Stimulated activated CD4-positive, alpha-beta T cell treated with anti-CD3 and anti-CD28 coated beads, Interleukin-12 subunit alpha, Interleukin-12 subunit beta, amount 100 ng/mL, for 24 hours (primary cell): ENCODE results near the gene INS.

Experiments used
- DNase-seq, 2 experiments: peaks; one replicate each; pipeline ENCODE4 v3.0.0-alpha.2; 2020; ENCODE audit warnings: low read depth in 2 of 2

Gene INS

GRCh38 chr11:2160736-2161259 lies at the start of gene INS:
Gene INS (minus strand): TSS chr11:2161209. CDS start chr11:2160971, 238 bp downstream.
- DNase-seq, result no peak

DNA sequence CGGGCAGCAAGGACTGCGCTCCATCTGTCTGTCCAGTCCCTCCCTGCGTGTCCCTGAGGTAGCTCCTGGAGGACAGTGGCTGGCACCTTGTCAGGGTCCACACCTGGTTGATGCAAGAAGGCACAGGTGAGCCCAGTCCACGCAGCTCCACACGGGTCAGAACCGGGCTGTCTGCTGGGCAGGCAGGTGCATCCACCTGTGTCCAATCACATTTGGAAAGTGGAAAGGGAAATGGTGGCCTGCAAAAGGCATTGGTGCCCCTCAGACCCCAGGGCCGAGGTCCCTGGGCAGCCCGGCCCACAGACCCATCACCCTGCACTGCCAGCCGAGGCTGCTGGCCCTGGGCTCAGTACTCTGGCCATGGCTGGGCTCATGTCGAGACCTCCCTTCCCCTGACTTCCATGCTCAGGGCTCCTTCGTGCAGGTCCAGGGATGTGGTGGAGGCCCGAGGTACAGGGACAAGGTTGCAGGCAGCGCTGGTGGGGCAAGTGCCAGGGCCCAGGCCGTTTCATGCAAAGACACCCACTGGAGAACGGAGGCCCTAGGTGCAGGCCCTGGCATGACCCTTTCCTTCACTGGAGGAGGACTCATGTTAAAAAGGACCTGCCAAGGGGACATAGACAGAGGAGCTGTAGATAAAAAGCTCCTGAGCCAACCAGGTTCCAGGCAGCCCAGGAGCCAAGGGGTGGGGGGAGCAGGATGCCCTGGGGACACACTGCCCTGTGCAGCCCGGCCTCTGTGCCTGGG lies 49.5 kb upstream of the INS start:
- DNase-seq, result no peak

- no peak for DNase-seq
These were observed 48.9 kb upstream of the INS start for GRCh38 chr11:2209900-2210321.

DNA sequence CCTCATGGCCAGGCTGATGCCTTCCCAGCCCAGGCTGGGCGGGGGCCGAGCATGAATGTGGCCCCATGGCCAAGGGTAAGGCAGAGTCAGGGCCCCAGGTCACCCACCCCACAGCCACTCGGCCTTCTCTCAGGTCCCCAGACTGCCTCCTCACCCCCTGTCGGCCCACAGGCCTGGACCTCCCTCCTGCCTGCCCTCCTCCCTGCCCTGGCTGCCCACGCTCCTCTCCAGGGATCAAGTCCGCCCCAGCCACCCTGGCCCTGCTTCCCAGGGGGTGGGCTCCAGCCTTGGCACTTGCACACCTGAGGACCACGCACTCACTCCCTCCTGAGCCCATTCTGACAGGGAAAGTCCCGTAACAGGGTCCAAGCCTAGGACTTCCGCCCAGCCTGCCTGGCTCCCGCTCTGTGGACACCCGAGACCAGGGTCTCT lies 48.4 kb upstream of the INS start:
- no peak for DNase-seq

- DNase-seq, result no peak
These were observed 47.8 kb upstream of the INS start for GRCh38 chr11:2208691-2209369.

- DNase-seq, result no peak
These were observed 47.0 kb upstream of the INS start for GRCh38 chr11:2207773-2208621.

DNA sequence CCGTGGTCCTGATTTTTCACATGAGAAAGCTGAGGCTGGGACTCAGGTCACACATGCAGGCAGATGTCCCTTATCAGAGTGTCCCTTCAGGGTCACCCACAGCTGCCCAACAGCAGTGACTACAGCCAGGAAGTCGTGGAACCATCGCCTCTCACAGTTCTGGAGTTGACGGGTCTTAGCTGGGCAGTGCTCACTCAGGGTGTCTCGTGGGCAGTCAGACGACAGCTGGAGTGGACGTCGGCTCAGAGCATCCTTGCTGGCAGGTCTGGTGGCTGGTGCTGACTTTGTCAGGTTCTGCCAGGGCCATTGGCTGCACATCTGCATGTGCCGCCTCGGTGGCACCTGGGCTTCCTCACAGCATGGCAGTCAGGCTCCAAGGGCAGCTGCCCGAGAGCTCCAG lies 46.2 kb upstream of the INS start:
- DNase-seq, result no peak

DNA sequence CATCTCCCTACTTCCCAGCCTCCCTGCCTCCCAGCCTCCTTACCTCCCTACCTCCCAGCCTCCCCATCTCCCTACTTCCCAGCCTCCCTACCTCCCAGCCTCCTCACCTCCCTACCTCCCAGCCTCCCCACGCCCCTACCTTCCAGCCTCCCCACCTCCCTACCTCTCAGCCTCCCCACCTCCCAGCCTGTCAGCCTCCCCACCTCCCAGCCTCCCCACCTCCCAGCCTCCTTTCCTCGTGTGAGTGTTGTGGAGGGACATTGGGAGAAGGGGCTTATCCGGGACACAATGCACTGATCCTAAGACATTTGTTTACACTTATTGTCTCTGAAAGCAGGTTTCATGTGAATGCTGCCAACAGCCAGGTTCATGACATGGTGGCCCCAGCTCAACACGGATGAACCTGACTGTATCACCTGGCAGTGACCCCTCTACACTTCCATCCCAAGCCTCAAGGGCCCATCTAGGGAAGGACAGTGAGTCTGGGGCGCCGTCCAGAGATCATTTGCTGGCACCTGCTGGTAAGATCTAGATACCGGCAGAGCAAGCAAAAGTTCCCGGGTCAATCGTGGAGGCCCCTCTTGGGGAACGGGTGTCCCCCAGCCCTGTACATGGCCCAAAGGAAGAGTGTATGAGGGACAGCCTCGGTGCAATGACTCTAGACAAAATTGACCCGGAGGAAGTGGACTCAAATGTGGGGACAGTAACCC lies 45.1 kb upstream of the INS start:
- no peak for DNase-seq

DNA sequence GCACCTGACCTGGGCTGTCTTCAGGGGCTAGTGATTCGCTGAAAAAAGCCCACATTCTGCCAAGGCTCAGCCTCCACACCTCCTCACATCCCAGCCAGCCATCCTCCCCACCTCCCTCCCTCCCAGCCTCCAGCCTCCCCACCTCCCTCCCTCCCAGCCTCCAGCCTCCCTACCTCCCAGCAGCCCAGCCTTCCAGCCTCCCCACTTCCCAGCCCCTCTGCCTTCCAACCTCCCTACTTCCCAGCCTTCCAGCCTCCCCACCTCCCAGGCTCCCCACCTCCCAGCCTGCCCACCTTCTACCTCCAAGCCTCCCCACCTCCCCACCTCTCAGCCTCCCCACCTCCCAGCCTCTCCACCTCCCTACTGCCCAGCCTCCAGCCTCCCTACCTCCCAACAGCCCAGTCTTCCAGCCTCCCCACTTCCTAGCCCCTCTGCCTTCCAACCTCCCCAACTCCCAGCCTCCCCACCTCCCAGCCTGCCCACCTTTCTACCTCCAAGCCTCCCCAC lies 44.3 kb upstream of the INS start:
- no peak for DNase-seq

GRCh38 chr11:2204361-2205213 lies 43.6 kb upstream of the INS start:
- DNase-seq, result no peak

- no peak for DNase-seq
These were observed 42.6 kb upstream of the INS start for GRCh38 chr11:2203440-2204259.

- DNase-seq, result no peak
These were observed 42.0 kb upstream of the INS start for GRCh38 chr11:2202900-2203439.

DNA sequence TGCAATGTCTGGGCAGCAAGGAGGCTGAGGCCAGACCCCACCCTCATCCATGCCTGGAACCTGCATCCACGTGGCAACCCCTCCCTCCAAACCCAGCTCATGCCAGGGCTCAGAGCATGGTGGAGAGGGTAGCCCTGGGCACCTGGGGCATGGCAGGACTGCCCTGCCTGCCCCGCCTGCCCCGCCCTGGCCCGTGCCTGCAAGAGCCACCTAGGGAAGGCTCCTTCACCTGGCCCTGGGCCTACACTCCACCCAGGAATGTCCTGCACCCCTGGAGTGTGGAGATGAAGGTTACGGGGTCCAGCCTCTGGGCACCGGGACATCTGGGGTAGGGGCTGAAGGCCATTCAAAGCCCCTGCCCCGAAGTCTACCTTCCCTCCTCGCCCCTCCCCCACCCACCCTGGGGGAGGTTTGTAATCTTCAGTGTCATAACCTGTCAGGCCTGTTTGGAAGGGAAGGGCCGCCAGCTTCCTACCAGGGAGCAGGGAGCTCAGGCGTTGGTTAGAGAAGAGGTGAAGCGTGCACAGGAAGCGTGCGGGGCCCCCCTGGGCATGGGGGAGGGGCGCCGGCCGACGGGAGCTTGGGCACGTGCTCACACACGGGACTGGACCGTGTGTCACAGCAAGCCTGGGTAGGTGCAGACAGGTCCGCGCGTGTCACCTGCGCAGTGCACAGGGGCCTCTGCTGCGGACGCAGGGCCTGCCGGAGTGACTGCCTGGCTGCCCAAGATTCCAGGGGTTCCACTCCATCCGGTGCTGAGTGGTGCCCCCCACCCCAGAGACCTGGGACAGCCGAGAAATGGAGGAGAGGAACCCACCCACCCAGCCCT lies 41.3 kb upstream of the INS start:
- no peak for DNase-seq

DNA sequence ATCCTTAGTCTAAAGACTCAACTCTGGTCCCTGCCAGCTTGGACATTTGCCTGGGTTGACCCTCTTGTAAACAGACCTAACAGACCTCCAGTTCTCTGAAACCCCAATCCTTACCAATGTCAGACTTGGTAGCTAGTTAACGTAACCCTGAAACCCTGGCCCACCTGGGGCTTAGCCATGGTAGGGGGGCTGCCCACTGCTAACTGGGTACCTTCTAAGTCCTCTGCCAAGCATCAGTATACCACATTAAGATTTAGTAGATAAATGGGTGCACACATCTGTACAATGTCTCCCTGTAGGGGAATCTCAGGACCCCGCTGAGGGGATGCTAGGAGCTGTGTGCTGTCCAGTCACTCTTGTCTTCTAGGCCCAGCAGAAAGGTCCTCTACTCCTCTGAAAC lies 40.5 kb upstream of the INS start:
- no peak for DNase-seq

DNA sequence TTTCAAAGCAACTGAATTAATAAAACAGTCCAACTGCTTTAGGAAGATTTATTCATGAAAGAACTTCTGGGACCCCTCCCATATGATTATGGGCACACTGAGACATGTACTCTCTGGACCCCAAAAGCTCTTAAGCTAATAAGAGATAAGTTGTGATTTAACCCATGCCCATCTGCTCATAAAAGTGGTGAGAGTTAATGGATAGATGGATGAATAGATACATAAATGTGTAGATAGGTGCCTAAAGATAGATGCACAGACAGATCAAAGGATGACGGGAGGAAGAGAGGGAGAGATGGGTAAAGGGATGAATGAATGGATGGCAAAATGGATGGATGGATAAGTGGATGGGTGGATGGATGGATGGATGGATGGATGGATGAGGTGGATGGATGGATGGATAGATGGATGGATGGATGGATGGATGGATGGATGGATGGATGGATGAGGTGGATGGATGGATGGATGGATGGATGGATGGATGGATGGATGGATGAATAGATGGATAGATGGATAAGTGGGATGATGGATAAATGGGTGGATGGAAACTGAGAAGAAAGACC lies 40.0 kb upstream of the INS start:
- no peak for DNase-seq

GRCh38 chr11:2200536-2200935 lies 39.5 kb upstream of the INS start:
- no peak for DNase-seq

DNA sequence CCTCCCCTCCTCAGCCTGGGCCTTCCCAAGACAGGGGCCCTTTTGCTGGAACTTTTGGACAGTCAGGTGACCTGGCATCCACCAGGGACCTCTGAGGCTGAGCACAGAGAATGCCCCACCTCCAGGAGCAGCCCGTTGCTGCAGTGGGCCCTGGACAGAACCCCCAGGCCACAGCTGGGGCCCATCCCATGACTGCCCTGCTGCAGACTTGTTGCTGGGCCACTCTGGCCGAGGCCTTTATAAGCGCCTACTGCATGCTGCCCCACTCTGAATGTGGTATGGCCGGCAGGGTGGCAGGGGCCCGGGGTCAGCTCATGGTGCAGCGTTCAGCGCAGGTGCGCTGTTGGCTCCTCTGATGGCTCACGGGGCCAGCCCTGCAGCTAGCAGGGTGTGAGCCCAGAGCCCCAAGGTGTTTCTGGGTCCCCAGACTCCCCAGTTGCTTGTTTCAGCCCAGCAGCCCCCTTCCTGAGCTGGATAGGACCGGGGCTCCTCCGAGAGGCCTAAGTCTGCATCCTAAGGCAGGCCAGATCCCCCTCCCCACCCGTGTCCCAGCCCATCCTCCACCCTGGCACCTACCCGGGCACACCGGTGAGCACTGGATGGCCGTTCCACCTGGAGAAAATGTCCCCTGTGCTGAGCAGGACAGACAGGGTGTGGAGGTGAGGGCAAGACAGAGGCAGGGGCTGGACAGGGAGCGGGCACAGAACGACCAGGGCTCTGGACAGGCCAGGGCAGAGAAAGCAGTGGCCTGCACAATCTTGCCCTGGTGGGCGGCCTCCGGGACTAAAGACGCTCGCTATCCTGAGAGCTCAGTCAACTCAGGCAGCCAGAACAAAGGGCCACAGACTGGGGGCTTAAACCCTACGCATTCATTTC lies 38.7 kb upstream of the INS start:
- DNase-seq, result no peak
